ENCODE measurements around the gene PPP1R11. TPM values are rescaled to one million over a fixed set of nuclear protein-coding genes. Genes with fewer than 3 reads are reported as not detected.

PPP1R11 gene
- total and polyA plus RNA-seq, 9 donors = 17.9 to 35.6 (median 31.2) TPM

DNA sequence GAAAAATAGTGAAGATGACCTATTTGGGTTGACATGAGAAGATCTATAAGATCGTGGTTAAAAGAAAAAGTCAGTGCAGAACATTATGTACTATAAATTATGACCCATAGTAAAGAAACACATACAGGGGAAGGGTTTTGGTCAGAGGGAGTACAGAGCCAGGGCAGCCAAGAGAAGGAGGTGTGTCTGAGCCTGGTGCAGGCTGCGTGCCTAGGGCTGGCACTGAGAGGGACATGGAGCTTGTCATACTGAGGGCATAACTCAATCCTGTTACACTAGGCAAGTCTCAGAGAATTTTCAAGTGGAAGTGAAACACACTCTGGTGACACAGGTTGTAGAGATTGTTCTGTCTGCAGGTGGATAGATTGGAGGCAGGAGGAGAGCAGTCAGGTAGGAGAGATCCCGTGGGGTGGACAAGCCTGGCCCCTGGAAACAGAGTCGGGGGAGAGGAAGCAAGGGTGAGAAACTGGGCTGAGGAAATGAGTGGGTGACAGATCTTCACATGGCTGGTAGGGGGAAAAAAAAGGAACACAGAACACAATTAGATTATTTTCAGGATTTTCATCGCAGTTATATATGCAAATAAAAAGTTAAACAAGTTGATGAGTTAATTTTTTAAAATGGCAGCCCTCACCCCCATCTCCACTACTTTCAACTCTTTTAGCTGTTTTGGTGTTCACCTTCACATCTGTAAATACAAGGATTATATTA is 27.1 kb downstream of the PPP1R11 start:
- Histone ChIP-seq H3K4me3 (ENCODE audit: low read length) (no peak overlapping the region), H3K4me1 (ENCODE audit: control insufficient read depth, insufficient read depth, low read length) (peaks cover 3% of the 10 kb centered on the region), H3K36me3 (ENCODE audit: control insufficient read depth, insufficient read depth, low read length) (no peaks in the 10 kb centered on the region), H3K27ac (ENCODE audit: low read length) (no peak overlapping the region), H3K27me3 (ENCODE audit: control insufficient read depth, insufficient read depth, low read length) (peaks cover 50% of the 10 kb centered on the region), H3K9me3 (replicated peaks; ENCODE audit: control insufficient read depth, low read depth, low read length) (no peaks in the 10 kb centered on the region)
- 60% methylated on average over 3 of the region's 5 CpGs for WGBS (ENCODE audit: insufficient coverage)
- DNase-seq = no peak

DNA sequence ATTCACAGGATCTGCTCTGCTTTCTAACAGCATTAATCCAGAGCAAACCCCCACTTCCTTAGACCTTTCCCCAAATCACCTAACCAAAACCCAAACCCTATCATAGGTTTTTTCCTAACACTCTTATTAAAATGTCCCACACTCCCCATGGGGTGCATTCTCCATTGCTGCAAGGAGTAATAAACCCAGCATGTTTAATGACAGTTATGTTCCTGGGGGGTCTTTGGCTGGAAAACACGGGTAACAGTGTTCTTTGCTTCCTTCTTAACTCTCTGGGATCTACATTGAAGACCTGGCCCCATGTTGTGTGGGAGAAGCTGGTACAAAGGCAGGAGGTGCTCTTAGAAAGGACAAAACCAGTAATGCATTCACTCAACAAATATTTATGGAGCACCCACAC is 29.8 kb downstream of the PPP1R11 start:
- H3K27me3 ChIP-seq (ENCODE audit: control insufficient read depth, insufficient read depth, low read length) = peaks cover 67% of the 10 kb centered on the region
- no peak overlapping the region for H3K4me3 ChIP-seq (ENCODE audit: low read length)
- no peak for DNase-seq
- H3K9me3 ChIP-seq (replicated peaks; ENCODE audit: control insufficient read depth, low read depth, low read length) = no peaks in the 10 kb centered on the region
- no peak overlapping the region for H3K27ac ChIP-seq (ENCODE audit: low read length)
- no peaks in the 10 kb centered on the region for H3K36me3 ChIP-seq (ENCODE audit: control insufficient read depth, insufficient read depth, low read length)
- WGBS (ENCODE audit: insufficient coverage) = no CpG with 5 or more reads among the region's 1 CpG
- H3K4me1 ChIP-seq (ENCODE audit: control insufficient read depth, insufficient read depth, low read length) = peaks cover 16% of the 10 kb centered on the region

DNA sequence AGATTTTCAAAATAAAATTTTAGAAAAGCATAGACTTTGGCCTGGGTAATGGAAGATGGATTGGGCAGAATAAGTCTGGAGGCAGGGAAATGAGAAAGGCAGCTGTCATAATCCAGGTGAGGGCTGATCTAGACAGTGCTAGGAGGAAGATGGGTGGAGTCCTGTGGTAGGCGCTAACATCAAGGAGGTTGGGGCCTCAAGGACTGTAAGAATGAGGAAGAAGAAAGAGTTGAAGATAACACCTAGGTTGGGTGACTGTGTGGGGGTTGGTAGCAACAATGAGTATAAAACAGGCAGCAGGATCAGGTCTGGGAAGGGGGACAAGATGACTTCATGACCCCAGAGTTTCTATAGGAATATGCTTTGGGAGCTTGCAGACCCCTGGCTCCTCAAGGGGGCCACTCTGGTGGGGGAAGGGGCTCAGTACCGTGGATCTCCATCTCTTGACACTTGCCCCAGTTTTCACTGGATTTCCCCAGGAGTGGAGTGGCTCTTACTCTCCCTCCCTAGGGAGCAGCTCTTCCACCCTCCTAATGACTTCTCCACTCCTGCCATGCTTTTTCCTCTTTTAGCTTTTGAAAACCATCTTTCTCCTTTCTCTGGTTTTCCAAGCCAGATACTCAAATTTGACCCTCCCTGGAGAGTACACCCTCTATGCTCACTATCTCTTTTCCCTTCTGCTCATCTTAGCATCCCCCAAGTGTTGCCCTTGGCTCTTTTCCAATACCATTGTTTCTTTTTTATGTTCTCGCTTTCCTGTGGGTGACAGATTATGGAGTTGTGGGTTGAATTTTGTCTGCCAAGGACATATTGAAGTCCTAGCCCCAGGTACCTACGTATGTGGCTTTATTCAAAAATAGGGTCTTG is 31.1 kb downstream of the PPP1R11 start:
- H3K4me1 ChIP-seq (ENCODE audit: control insufficient read depth, insufficient read depth, low read length) = peaks cover 17% of the 10 kb centered on the region
- DNase-seq = no peak
- 60% methylated on average over 2 of the region's 4 CpGs for WGBS (ENCODE audit: insufficient coverage)
- no peaks in the 10 kb centered on the region for H3K9me3 ChIP-seq (replicated peaks; ENCODE audit: control insufficient read depth, low read depth, low read length)
- peaks cover 70% of the 10 kb centered on the region for H3K27me3 ChIP-seq (ENCODE audit: control insufficient read depth, insufficient read depth, low read length)
- H3K36me3 ChIP-seq (ENCODE audit: control insufficient read depth, insufficient read depth, low read length) = no peaks in the 10 kb centered on the region
- H3K27ac ChIP-seq (ENCODE audit: low read length) = no peak overlapping the region
- H3K4me3 ChIP-seq (ENCODE audit: low read length) = no peak overlapping the region

DNA sequence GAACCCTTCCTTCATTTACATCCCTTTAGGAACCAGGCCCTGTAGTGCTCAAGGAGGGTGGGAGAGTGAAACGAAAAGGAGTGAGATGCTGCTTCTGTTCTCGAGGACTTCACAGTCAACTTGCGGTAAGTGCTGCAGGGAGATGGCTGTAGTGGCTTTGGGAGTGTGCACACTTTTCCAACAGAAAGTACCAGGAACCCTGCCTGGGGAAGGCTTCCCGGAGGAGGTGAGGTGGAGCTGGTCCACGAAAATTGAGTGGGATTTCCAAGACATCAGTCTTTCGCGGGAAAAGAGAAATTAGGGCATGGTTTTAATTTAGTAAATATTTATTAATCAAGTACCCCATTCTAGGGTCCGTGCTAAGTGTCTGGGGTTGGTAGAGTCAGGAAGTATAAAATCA is 33.2 kb downstream of the PPP1R11 start:
- Histone ChIP-seq H3K9me3 (replicated peaks; ENCODE audit: control insufficient read depth, low read depth, low read length) (no peaks in the 10 kb centered on the region), H3K36me3 (ENCODE audit: control insufficient read depth, insufficient read depth, low read length) (no peaks in the 10 kb centered on the region), H3K27ac (ENCODE audit: low read length) (no peak overlapping the region), H3K4me3 (ENCODE audit: low read length) (no peak overlapping the region), H3K4me1 (ENCODE audit: control insufficient read depth, insufficient read depth, low read length) (peaks cover 22% of the 10 kb centered on the region), H3K27me3 (ENCODE audit: control insufficient read depth, insufficient read depth, low read length) (peaks cover 70% of the 10 kb centered on the region)
- no peak for DNase-seq
- 9% methylated on average over 4 of the region's 8 CpGs for WGBS (ENCODE audit: insufficient coverage)

DNA sequence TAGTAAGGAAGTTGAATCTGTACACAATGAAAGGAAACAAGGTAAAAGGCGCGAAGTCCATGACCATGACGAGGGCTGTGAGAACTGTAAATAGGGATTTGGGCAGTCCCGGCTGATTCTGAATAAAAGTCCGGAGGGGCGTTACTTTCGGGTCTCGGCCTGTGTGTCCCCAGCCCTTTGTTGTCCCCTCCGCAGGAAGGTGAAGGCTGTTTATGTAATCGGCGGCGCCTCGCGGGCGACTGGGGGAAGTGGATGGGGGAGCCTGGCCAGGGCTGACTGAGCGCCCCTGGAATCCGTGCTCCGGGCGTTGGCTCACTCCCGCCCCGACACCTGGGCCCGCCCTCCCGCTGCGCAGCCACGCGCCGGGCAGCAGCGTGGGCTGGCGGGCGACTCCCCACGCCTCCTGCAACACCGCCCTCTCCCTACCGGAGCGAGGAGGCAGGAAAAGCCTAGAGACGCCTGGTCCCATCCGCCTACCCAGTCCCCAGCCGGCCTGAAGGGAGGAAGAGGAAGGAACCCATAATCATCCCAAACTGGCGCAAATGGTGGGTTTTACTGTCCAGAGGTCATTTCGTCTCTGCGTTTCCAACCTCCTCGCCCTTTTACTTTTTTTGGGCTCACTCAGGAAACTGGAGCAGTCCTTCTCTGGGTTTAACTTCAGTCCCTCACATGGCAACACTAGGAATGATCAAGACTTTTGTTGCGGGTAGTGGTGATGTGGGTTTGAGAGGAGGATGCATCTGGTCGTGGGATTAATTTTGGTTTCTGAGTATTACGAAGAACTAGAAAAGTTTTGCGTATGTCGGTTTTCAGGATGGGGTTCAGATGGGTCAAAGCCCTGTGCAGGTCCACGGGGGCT is 33.8 kb downstream of the PPP1R11 start:
- Histone ChIP-seq H3K4me1 (ENCODE audit: control insufficient read depth, insufficient read depth, low read length) (peaks cover 22% of the 10 kb centered on the region), H3K27me3 (ENCODE audit: control insufficient read depth, insufficient read depth, low read length) (peaks cover 69% of the 10 kb centered on the region), H3K9me3 (replicated peaks; ENCODE audit: control insufficient read depth, low read depth, low read length) (no peaks in the 10 kb centered on the region), H3K36me3 (ENCODE audit: control insufficient read depth, insufficient read depth, low read length) (no peaks in the 10 kb centered on the region), H3K4me3 (ENCODE audit: low read length) (peak overlapping the region; percentile 15), H3K27ac (ENCODE audit: low read length) (no peak overlapping the region)
- WGBS (ENCODE audit: insufficient coverage) = 2% methylated on average over 18 of the region's 47 CpGs
- peak; percentile 7 for DNase-seq

DNA sequence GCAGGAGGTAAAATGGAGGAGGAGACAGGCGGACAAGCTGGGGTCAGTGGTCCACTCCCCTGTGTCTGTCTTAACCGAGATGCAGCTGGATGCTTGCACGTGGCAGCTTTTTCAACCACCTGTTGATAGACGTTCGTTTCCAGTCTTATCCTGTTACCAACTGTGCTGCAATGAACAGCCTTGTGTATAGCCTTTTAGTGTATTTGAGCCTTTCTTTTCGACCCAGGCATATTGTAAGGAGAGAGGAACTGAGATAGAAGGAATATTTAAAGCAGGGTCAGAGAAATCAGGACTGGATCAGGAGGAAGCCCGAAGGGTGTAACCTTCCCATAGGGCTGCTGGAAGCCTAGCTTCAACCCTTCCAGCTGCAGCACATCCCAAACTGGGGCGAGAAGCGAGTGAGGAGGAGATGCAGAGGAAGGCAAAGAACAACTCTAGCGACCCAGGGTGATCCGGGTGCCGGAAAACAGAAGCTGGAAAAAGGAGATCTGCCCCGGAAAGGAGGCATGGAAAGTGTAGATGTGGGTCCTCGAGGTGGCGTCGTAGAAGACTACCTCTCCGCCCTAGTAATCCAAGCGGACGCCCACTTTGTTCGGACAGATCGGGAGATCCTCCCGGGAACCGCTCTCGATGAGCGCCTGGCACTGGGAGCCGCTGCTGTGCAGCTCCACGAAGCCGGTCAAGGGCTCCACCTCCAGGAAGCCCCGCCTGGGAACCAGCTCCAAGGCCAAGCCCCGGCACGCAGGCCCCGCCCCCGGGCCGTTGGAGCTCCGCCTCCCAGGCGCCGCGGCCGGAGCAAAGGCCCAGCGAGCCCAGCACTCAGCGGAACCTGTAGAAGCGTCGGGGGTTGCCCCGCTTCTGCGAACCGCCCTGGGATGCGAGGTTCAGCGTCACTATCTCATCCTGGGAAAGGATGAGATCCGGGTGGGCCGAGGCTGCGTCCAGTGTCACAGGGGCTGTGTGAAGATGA is 34.7 kb downstream of the PPP1R11 start:
- DNase-seq = peak; percentile 87
- Histone ChIP-seq H3K9me3 (replicated peaks; ENCODE audit: control insufficient read depth, low read depth, low read length) (no peaks in the 10 kb centered on the region), H3K4me3 (ENCODE audit: low read length) (peak overlapping the region; percentile 31), H3K27ac (ENCODE audit: low read length) (no peak overlapping the region), H3K4me1 (ENCODE audit: control insufficient read depth, insufficient read depth, low read length) (peaks cover 22% of the 10 kb centered on the region), H3K36me3 (ENCODE audit: control insufficient read depth, insufficient read depth, low read length) (no peaks in the 10 kb centered on the region), H3K27me3 (ENCODE audit: control insufficient read depth, insufficient read depth, low read length) (peaks cover 74% of the 10 kb centered on the region)
- WGBS (ENCODE audit: insufficient coverage) = under 1% methylated on average over 36 of the region's 51 CpGs

DNA sequence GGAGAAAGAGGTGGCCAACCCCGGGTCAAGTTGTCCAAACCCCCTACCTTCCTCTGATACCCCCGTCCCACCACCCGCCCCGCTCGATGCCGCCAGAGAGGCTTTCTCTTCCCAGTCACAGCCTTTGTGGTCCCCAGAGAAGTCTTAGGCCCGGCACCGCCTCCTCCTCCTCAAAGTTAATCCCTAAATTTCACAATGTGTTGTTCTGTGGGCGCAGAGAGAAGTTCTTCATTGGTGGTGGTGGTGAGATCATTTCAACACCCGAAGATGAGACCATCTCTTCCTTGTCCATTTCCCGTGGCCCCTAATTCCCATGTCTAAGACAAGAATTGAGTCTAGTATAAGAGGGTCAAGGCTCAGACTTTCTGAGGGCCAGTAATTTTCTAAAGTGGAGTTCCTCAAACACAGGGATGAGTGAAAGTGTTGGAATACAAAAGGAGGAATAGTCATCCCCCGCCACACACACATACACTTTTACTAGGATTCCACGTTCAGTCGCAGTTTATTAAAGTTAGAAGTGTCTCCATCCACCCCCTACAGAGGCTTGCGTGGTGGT is 35.5 kb downstream of the PPP1R11 start:
- Histone ChIP-seq H3K9me3 (replicated peaks; ENCODE audit: control insufficient read depth, low read depth, low read length) (no peaks in the 10 kb centered on the region), H3K4me3 (ENCODE audit: low read length) (peak overlapping the region; percentile 31), H3K36me3 (ENCODE audit: control insufficient read depth, insufficient read depth, low read length) (no peaks in the 10 kb centered on the region), H3K27me3 (ENCODE audit: control insufficient read depth, insufficient read depth, low read length) (peaks cover 68% of the 10 kb centered on the region), H3K27ac (ENCODE audit: low read length) (no peak overlapping the region), H3K4me1 (ENCODE audit: control insufficient read depth, insufficient read depth, low read length) (peaks cover 22% of the 10 kb centered on the region)
- 12% methylated on average over 5 of the region's 15 CpGs for WGBS (ENCODE audit: insufficient coverage)
- DNase-seq = no peak

DNA sequence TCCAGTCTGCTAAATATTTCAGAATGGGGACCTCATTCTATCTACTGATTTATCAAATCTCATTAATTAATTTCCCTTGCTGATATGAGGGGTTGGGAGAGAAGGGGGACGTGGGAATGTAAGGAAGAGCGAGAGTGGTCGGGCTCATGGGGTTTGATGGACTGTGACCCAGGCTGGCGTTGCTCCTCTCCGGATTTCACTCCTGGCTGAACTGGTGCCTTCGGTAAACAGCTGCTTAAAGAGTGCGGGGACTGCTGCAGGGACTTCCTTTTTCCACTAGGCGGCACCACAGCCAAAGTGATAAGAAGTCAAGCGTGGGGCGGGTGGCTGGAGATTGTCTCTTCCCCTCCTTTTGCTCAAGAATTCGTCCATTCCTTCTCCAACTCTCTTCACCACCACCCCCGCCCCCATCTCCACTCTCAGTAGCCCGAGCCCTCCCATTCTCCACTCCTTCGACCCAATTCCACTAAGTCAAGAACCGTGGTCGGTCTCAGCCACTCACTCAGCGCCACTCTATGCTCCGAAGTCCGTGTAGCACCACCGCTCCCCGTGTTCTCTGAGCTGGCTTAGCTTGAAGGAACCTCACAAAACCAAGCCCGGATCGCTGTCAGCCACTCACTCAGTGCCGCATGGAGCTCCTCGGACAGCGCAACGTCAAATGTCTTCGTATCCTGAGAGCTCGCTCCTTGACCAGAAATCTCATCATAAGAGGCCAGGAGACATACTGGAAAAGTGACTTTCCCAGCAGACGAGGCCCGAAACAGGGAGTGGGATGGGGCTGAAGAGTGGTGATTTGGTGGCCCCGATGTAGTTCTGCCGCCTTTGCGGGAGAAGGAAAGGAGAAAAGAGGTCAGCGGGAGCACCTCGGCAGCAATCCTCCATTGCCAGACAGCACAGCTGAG is 36.2 kb downstream of the PPP1R11 start:
- WGBS (ENCODE audit: insufficient coverage) = 1% methylated on average over 29 of the region's 36 CpGs
- Histone ChIP-seq H3K27me3 (ENCODE audit: control insufficient read depth, insufficient read depth, low read length) (peaks cover 67% of the 10 kb centered on the region), H3K27ac (ENCODE audit: low read length) (no peak overlapping the region), H3K36me3 (ENCODE audit: control insufficient read depth, insufficient read depth, low read length) (no peaks in the 10 kb centered on the region), H3K9me3 (replicated peaks; ENCODE audit: control insufficient read depth, low read depth, low read length) (no peaks in the 10 kb centered on the region), H3K4me1 (ENCODE audit: control insufficient read depth, insufficient read depth, low read length) (peaks cover 22% of the 10 kb centered on the region), H3K4me3 (ENCODE audit: low read length) (peak overlapping the region; percentile 31)
- DNase-seq = peak; percentile 92
